GM12878 (cell line): ENCODE results near the gene VEGFB. TPM values are rescaled to one million over a fixed set of nuclear protein-coding genes. Genes with fewer than 3 reads are reported as not detected.
A peak's percentile ranks its signal among the peaks of the same experiment; 100 is the strongest.

Experiments used
- ATAC-seq: fragments of 200-7000 bp; cut with Tn5 transposase; 3 replicates; pipeline ENCODE4 v1.9.1; 2020; ENCODE audit warnings: mild to moderate bottlenecking, moderate library complexity
- BruUV-seq: library from RNA; stranded (reverse); fragments of 400-500 nt; replicated peaks from 2 replicates; lab custom pipeline; 2021; lab: Mats Ljungman, UMichigan
- CTCF ChIA-PET: fragments of 300-600 bp; sonication (Branson Sonifier 250); formaldehyde crosslinking; extraction: SDS; loops from one replicate; lab custom pipeline; 2021; ENCODE audit warnings: inconsistent platforms; lab: Yijun Ruan, JAX
- POLR2A ChIA-PET: fragments of 350-600 bp; formaldehyde crosslinking; extraction: SDS; loops from one replicate; lab custom pipeline; 2021; ENCODE audit warnings: inconsistent platforms; lab: Charles Lee
- RAD21 ChIA-PET: fragments of 300-600 bp; sonication (Branson Sonifier 250); formaldehyde crosslinking; loops from one replicate; lab custom pipeline; 2023; ENCODE audit warnings: antibody characterized with exemption; ENCODE audit not compliant: unreplicated experiment; lab: Charles Lee
- SMC1A ChIA-PET: fragments of 300-600 bp; sonication (Branson Sonifier 250); formaldehyde crosslinking; loops from one replicate; lab custom pipeline; 2023; ENCODE audit not compliant: unreplicated experiment, uncharacterized antibody; lab: Charles Lee
- DNase-seq: peaks from one replicate; pipeline ENCODE4 v3.0.0-alpha.2; 2011; ENCODE audit warnings: low read depth, low spot score
- FAIRE-seq: peaks from 3 replicates; lab custom pipeline; 2011; peaks lifted over from hg19 to GRCh38; lab: Jason Lieb, UNC
- H2AFZ ChIP-seq: 2 replicates; pipeline ENCODE4 v1.6.0; 2011; ENCODE audit warnings: low read depth, low read length, control low read depth; ENCODE audit not compliant: control insufficient read depth
- H3K27ac ChIP-seq: 2 replicates; pipeline ENCODE4 v1.5.1; 2011; ENCODE audit warnings: control low read depth; ENCODE audit not compliant: control insufficient read depth, insufficient read depth
- H3K27me3 ChIP-seq, 2 experiments: replicated peaks in 1 of 2; 2 replicates each; pipeline versions ENCODE4 v1.6.0 to v1.6.1; 2011; ENCODE audit warnings: low read length in 1 of 2; ENCODE audit not compliant: control insufficient read depth in 2 of 2, insufficient read depth in 2 of 2
- H3K36me3 ChIP-seq, 2 experiments: 2 replicates each; pipeline ENCODE4 v1.5.1; 2011; ENCODE audit warnings: low read length in 1 of 2; ENCODE audit not compliant: control insufficient read depth in 2 of 2, insufficient read depth in 2 of 2
- H3K4me1 ChIP-seq: 2 replicates; pipeline ENCODE4 v1.6.1; 2011; ENCODE audit warnings: mild to moderate bottlenecking, low read length, moderate library complexity, mixed read lengths; ENCODE audit not compliant: control insufficient read depth, insufficient read depth
- H3K4me2 ChIP-seq: 2 replicates; pipeline ENCODE4 v1.6.0; 2011; ENCODE audit warnings: control low read depth; ENCODE audit not compliant: control insufficient read depth, insufficient read depth
- H3K4me3 ChIP-seq: fragments of 200-600 bp; sonication (generic); 2 replicates; pipeline ENCODE4 v1.5.1; 2016
- H3K79me2 ChIP-seq: 2 replicates; pipeline ENCODE4 v1.6.0; 2011; ENCODE audit warnings: low read length; ENCODE audit not compliant: control insufficient read depth, insufficient read depth
- H3K9ac ChIP-seq: 2 replicates; pipeline ENCODE4 v1.8.0; 2011; ENCODE audit warnings: low read length, control low read depth, mixed read lengths; ENCODE audit not compliant: control insufficient read depth, insufficient read depth
- H3K9me3 ChIP-seq: replicated peaks from 3 replicates; pipeline ENCODE4 v1.5.1; 2011; ENCODE audit warnings: mild to moderate bottlenecking, low read length; ENCODE audit not compliant: control insufficient read depth, insufficient read depth
- H4K20me1 ChIP-seq: 2 replicates; pipeline ENCODE4 v1.6.0; 2011; ENCODE audit not compliant: control insufficient read depth, insufficient read depth
- BCL11A ChIP-seq: IDR thresholded peaks from 2 replicates; pipeline ENCODE4 v1.6.1; 2011; ENCODE audit warnings: low read depth, low read length
- BHLHE40 ChIP-seq, 2 experiments: fragments of 450-650 bp in 1 of 2; IDR thresholded peaks; 2 replicates each; pipeline ENCODE4 v1.6.1; 2011 to 2017; ENCODE audit warnings: low read depth in 2 of 2, borderline replicate concordance in 1 of 2, improper control_type of control experiment in 1 of 2, low read length in 1 of 2, mild to moderate bottlenecking in 1 of 2
- DPF2 ChIP-seq: fragments of 450-650 bp; IDR thresholded peaks from 2 replicates; pipeline ENCODE4 v1.6.1; 2017; ENCODE audit warnings: mild to moderate bottlenecking
- IKZF1 ChIP-seq: fragments of 450-650 bp; conservative IDR thresholded peaks from 2 replicates; pipeline ENCODE4 v1.6.1; 2017; ENCODE audit warnings: antibody characterized with exemption, mild to moderate bottlenecking
- IKZF2 ChIP-seq, 2 experiments: fragments of 450-650 bp; IDR thresholded peaks; 2 replicates each; pipeline ENCODE4 v1.6.1; 2017; ENCODE audit warnings: mild to moderate bottlenecking in 2 of 2, moderate library complexity in 2 of 2
- JUND ChIP-seq: IDR thresholded peaks from 2 replicates; pipeline ENCODE4 v1.6.1; 2012; ENCODE audit warnings: low read depth, mild to moderate bottlenecking, low read length, improper control_type of control experiment, moderate library complexity
- NR2C2 ChIP-seq: IDR thresholded peaks from 2 replicates; pipeline ENCODE4 v1.6.1; 2011; ENCODE audit warnings: borderline replicate concordance, low read depth; ENCODE audit not compliant: control insufficient read depth, insufficient read length
- NR2F1 ChIP-seq: fragments of 450-650 bp; conservative IDR thresholded peaks from 2 replicates; pipeline ENCODE4 v1.6.1; 2017; ENCODE audit warnings: mild to moderate bottlenecking
- POLR2AphosphoS5 ChIP-seq: IDR thresholded peaks from 2 replicates; pipeline ENCODE4 v1.6.1; 2011; ENCODE audit warnings: mild to moderate bottlenecking, low read length, inconsistent platforms
- SPI1 ChIP-seq: IDR thresholded peaks from 2 replicates; pipeline ENCODE4 v1.6.1; 2011; ENCODE audit warnings: low read depth, mild to moderate bottlenecking, low read length, moderate library complexity, borderline replicate concordance; ENCODE audit not compliant: insufficient read depth
- TCF12 ChIP-seq: IDR thresholded peaks from 2 replicates; pipeline ENCODE4 v1.6.1; 2011; ENCODE audit warnings: low read depth, mild to moderate bottlenecking, low read length
- TCF3 ChIP-seq: IDR thresholded peaks from 2 replicates; pipeline ENCODE4 v1.6.1; 2012; ENCODE audit warnings: low read depth, mild to moderate bottlenecking, low read length, borderline replicate concordance; ENCODE audit not compliant: insufficient read depth
- WGBS: methylation state at CpG from one replicate; pipeline ENCODE4 v1.1.6; 2016; ENCODE audit warnings: low lambda C conversion rate; ENCODE audit not compliant: insufficient replicate concordance, insufficient coverage; ENCODE audit errors: missing lambda C conversion rate; 5-methylcytosine and 5-hydroxymethylcytosine counted together
- in situ Hi-C: fragments of 300-500 bp; cut with MboI; formaldehyde crosslinking; loops from 9 replicates; pipeline ENCODE4 v1.14.3; 2018; ENCODE audit warnings: mixed read lengths
- intact Hi-C: fragments of 100-400 bp; cut with micrococcal nuclease; formaldehyde crosslinking; loops from one replicate; pipeline ENCODE4 v1.14.2; 2022; ENCODE audit not compliant: unreplicated experiment
- polyA plus RNA-seq, 11 experiments: library from polyadenylated mRNA; depleted of rRNA in 4 of 11; unstranded in 6 of 11; stranded (reverse) in 5 of 11; fragments of >200 nt; fragmentation: Nextera tagmentation in 4 of 11; fragmentation: Illumina TruSeq in 1 of 11; extraction: Ambion mirVana in 4 of 11; extraction: Trizol in 1 of 11; gene quantifications; 1 replicate in 1 of 11; 2 replicates in 10 of 11; pipeline versions ENCODE4 v1.2.1 to v1.2.3, GENCODE V29; 2011 to 2016; ENCODE audit warnings: inconsistent platforms in 2 of 11, missing spikeins in 2 of 11, low read depth in 1 of 11
- total RNA-seq, 4 experiments: library from RNA; depleted of rRNA in 3 of 4; stranded (reverse); fragments of >200 nt in 3 of 4; fragmentation: Illumina TruSeq in 1 of 4; extraction: Trizol in 1 of 4; gene quantifications; 2 replicates each; pipeline versions ENCODE4 v1.2.1 to v1.2.3, GENCODE V29; 2013 to 2021
- TF ChIP-seq, protein P1 (sequence below): IDR thresholded peaks from 2 replicates; pipeline ENCODE4 v1.6.1; 2011; ENCODE audit warnings: borderline replicate concordance, low read depth, mild to moderate bottlenecking, moderate library complexity, low read length; ENCODE audit not compliant: insufficient read depth, poor library complexity, severe bottlenecking

VEGFB gene
- total and polyA plus RNA-seq, 10 of the 15 experiments (the other 5 are each of a cell fraction or from before 2014, with no cell fraction given), result 7.0 to 75.8 (median 20.3) TPM

DNA sequence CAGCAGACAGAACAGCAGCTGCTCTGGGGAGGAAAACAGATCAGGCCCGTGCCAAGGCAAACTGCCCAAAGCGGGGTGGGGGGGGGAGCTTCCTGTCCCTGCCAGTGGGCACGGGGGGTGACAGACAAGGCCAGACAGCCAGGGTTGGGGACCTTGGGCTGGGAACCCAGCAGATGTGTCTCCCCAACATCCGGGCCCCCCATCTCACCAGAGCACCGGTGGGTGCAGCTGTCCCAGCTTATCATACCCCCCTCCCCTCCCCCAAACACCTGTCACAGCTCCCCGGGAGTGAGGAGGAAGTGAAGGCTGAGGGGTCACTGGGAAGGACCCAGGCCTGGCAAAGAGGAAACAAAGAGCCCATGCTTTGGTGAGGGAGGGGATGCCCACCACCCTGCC is 11.0 kb downstream of the VEGFB start:
- RAD21 ChIA-PET, result interaction anchor here (0.6 to 8.6 kb wide), 6 partner anchors 8 to 110 kb away, joined by 3 to 104 read pairs (median 4); partner anchors contain the start of genes FERMT3, MACROD1 and VEGFB
- H3K79me2 ChIP-seq, result peaks cover 38% of the 10 kb centered on the region
- H3K36me3 ChIP-seq, result peaks cover 0 to 10% of the 10 kb centered on the region in 2 experiments; a peak in 2 of 4 replicates
- H3K9me3 ChIP-seq, result no peaks in the 10 kb centered on the region
- CTCF ChIA-PET, result interaction anchor here (1.0 to 6.2 kb wide), 7 partner anchors 24 to 60 kb away, joined by 3 to 66 read pairs (median 7); partner anchors contain the start of genes CATSPERZ and FERMT3
- peaks cover 12% of the 10 kb centered on the region for H3K4me1 ChIP-seq
- in situ Hi-C loops, result loop anchor here (25.0 kb wide), 1 partner anchor 1617 kb away; the partner anchor contains the start of genes CFL1, EFEMP2 and MUS81
- SMC1A ChIA-PET, result interaction anchor here (1.1 to 2.0 kb wide), 3 partner anchors 12 to 41 kb away, joined by 4 to 7 read pairs (median 5); partner anchors contain the start of gene FERMT3
- H3K27ac ChIP-seq, result peak overlapping the region; percentile 90
- H2AFZ ChIP-seq, result no peak overlapping the region
- intact Hi-C loops, result no loop called here
- H3K27me3 ChIP-seq, result no peaks in the 10 kb centered on the region
- peak overlapping the region; percentile 92 for H3K9ac ChIP-seq
- WGBS, result 3% methylated on average over 4 of the region's 6 CpGs
- POLR2A ChIA-PET, result interaction anchor here (0.6 to 7.4 kb wide), 11 partner anchors 11 to 60 kb away, joined by 3 to 82 read pairs (median 6); partner anchors contain the start of genes BAD, DNAJC4, ESRRA and FERMT3
- FAIRE-seq (peak; percentile 74), DNase-seq (no peak), ATAC-seq (no peak)
- TF ChIP-seq JUND (no peak), NR2C2 (no peak), TCF3 (peak; percentile 63; the same call in 1 of the 2 replicates), BCL11A (0 out of 2 replicates have a peak, but pooled peaks have one; percentile 8), IKZF1 (peak; percentile 35; the same call in 1 of the 2 replicates), BHLHE40 (IDR thresholded peaks at IDR 0.05; ENCODE audit: borderline replicate concordance in 1 of 2, low read depth in 2 of 2, low read length in 1 of 2) (peak in 1 of 2 experiments; percentile 53; a peak in 1 of 4 replicates), IKZF2 (IDR thresholded peaks at IDR 0.05) (0 out of 4 replicates have a peak, but pooled peaks of 1 of the 2 experiments have one; percentile 8), SPI1 (peak; percentile 41; the same call in 1 of the 2 replicates), POLR2AphosphoS5 (no peak), NR2F1 (0 out of 2 replicates have a peak, but pooled peaks have one; percentile 13), TCF12 (0 out of 2 replicates have a peak, but pooled peaks have one; percentile 35), DPF2 (0 out of 2 replicates have a peak, but pooled peaks have one; percentile 10)
- TF ChIP-seq, protein P1, sequence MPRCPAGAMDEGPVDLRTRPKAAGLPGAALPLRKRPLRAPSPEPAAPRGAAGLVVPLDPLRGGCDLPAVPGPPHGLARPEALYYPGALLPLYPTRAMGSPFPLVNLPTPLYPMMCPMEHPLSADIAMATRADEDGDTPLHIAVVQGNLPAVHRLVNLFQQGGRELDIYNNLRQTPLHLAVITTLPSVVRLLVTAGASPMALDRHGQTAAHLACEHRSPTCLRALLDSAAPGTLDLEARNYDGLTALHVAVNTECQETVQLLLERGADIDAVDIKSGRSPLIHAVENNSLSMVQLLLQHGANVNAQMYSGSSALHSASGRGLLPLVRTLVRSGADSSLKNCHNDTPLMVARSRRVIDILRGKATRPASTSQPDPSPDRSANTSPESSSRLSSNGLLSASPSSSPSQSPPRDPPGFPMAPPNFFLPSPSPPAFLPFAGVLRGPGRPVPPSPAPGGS, result peak; percentile 10
- H3K4me2 ChIP-seq, result peak overlapping the region; percentile 80
- BruUV-seq, result no TSS peak
- H4K20me1 ChIP-seq, result no peaks in the 10 kb centered on the region
- peak overlapping the region; percentile 91 for H3K4me3 ChIP-seq
